Activated CD4-positive, alpha-beta T cell treated with anti-CD3 and anti-CD28 coated beads for 48 hours (primary cell): Measurements from ENCODE around the gene BCAR3.
"Not testable (repeated sequence)": the region's sequence is repeated elsewhere in the genome, so short reads cannot be mapped to it uniquely, and the experiment has no call there.

ENCODE experiments used
- DNase-seq: peaks from one replicate; pipeline ENCODE4 v3.0.0-alpha.2; 2020

Gene BCAR3

DNA sequence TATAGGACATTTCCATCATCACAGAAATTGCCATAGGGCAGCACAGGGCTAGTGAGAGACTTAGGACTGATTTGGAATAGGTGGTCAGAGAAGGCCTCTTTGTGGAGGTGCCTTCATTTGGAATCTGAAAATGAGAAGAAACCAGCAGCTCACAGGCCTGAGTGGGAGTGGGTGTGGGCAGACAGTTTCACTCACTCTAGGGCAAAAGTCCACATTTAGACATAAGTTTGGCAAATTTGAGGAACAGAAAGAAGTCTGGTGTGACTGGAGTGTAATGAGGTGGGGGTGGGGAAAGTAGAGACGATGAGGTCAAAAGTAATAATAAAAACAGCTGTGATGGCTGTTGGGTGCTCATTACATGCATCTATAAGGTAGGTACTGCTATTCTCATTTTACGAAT lies 22.4 kb upstream of the BCAR3 start:
- no peak for DNase-seq

DNA sequence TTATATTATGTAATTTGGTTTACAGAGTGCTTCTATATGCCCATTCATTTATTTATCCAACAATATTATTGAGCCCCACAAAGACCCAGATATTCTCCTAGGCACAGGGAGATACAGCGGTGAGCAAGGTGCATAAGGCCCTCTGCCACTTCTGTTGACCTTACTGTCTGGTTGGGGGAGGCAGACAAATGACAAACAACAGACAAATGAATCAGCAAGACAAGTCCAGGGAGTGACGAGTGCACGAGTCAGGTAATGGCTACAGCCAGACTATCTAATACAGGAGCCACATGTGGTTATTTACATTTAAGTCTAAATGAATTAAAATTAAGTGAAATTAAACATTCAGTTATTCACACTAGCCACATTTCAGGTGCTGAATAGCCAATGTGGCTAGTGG lies 22.0 kb upstream of the BCAR3 start:
- no peak for DNase-seq

DNA sequence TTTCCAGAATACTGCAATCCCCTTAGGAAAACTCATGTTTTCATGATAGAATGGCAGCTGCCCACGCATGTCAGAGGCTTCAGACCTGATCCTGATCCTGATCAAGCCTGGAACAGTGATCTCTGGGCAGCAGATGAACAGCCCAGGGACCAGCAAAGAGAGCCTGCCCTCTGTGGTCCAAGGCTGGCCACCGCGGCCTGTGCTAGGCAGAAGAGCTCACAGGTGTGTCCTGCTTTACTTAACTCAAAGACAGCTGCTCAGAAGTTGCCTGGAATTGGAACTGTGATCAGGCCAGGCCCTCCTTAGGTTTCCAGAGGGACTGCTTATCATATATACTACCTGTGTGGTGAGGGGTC lies 21.2 kb upstream of the BCAR3 start:
- no peak for DNase-seq

DNA sequence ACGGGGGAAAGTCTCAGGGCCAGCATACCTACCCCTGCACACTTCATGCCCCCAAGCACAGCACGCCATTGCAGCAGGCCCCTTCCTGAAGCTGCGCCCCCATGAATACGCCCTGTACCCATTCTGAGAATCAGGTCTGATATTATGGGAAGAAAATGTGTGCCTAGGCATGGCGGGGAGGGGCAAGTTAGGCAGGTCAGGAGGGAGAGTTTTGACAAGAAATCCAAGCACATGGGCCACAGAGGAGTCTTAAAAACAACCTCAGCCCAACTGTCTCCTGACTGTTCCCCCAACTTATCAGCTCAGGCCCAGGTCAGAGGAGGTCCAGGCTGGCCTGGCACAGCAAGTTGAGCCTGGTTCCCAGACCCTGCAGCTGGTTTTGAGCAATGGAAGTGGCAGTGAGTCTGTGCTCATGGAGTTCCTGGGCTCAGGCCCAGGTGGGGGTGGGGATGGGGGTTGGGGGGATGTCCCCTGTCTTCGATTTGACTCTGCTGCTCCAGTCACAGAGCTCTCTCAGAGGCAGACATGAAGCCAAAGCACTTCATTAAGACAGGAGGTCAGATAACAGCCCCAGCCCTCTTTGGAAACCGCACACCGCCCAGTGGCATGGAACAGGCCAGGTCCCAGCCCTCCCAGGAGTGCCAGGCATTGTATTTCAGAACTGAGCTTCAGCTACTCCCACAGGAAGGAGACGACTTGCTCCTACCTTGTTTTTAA lies 20.6 kb upstream of the BCAR3 start:
- DNase-seq, result no peak

DNA sequence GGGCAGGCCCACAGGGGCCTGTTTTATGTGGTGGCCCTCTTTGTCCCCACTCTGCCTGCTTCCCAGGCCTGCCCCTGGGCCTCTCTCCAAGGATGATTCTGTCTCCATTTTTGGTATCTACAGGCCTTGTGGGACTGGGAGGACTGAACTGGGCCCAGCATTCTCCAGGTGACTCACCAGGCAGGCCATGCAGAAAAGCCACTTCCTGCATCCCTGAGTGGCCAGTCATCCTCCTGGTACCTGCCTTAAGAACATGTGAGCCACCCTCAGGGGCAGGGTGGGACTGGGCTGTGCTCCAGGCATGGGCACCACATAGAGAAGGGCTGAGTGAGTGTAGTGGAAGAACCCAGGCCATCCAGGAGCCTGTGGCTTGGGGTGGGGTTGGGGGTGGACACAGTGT lies 20.0 kb upstream of the BCAR3 start:
- DNase-seq, result no peak

DNA sequence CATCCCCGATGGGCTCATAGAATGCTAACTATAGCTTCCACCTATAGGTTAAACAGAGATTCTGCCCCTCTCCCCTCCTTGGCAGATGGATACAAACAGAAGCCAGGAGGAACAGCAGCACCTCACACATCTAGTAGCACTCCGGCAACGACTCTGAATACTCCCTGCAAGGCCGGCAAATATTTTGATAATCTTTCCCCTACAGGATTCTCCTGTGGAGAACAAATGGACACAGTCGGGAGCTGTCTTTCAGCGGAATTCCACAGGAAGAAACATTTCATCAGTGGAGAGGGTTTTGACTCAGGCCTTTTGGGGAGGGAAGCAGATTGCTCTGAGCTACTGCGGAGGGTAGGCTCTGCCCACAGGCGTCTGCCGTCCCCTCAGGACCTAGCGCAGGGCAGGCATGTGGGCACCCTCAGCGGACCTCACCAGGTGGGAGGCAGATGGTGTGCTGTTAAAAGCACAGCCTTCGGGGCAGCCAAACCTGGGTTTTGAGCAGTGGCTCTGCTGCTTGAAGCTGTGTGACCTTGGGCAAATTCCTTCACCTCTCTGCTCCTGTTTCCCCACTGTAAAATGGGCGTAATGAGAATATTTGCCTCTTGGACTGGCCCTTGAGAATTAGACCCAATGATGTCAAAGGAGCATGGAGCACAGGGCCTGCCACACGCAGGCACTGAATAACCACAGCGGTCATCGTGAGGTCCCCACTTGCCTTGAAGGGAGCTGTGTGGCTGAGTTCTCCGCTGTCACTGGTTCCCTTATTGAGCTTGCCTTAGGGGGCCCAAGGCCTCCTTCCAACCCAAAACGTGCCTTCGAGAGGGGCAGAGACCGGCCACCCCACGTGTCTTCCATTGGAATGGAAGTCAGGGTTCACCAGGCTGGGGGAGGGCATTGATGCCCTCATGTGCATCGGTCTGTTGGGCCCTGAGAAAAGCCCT lies 19.2 kb upstream of the BCAR3 start:
- no peak for DNase-seq

DNA sequence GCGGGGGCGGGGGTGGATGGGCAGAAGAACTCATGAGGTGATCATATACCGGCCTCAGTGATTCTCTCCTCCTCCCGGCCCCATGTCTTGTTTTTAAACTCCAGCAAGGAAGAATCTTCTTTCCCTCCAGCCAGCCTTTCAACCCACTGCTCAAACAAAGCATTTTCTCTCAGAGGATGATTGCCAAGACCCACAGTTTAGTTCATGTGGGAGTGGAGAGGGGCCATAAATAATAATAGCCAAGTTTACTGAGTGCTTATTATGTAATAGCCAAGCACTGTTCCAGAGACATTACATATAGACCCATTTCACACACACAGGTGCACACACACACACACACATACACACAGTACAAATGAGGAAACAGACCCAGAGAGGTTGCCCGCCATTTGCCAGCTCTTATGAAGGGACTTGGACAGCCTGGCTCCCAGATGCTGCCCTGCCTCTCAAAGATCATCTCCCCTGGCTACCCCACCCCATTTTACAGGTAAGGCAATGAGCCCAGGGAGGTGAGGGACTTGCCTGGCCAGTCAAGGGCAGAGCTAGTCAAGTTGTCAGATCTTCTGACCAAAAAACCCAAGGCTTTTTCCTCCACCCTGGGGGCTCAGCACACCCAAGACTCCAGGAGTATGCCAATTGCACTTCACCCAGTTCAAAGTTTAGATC lies 18.0 kb upstream of the BCAR3 start:
- no peak for DNase-seq

DNA sequence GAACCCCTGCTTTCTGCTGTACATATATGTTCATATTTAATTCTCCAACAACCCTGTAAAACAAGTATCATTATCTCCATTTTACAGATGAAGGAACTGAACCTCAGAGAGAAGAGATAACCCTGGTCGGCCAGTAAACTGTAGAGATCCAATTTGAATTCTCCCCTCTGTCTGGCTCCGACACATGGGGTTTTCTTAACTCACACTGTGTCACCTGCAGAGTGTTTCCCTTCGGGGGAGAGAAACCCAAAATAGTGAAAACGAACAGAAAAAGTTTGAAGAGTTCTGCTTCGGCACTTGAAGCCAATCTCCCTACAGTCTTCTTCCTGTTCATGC lies 17.4 kb upstream of the BCAR3 start:
- no peak for DNase-seq

DNA sequence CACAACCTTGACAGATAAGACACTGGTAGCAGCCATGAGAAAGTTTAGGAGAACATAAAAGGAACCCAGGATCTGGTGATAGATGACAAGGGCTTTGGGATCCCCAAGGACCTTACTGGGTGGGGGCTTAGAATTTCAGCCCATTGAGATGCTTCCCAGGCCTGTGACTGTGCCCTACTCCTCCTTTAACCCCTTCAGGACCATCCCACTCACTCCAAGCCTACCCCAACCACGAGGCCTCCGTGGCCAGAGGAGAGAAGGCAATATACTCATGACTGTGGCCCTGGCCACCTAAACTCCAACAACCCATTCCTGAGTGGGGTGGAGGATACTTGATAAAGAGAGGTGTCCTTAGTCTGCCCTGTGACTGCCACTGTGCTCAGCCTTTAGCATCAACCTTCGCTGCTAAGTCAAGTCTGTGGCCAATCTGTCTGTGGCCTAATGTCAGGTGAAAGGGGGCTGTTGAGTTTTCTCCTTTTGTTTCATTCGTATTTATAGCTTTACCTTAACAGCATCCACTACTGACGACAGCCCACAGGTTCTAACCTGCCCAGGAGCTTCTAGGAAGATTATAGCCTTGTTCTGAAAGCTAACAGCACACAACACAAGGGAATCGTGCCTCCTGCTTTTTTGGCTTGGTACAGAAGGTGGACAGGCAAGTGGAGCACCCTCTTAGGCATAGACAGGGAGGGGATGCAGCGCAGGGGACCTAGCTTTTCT lies 16.9 kb upstream of the BCAR3 start:
- no peak for DNase-seq

DNA sequence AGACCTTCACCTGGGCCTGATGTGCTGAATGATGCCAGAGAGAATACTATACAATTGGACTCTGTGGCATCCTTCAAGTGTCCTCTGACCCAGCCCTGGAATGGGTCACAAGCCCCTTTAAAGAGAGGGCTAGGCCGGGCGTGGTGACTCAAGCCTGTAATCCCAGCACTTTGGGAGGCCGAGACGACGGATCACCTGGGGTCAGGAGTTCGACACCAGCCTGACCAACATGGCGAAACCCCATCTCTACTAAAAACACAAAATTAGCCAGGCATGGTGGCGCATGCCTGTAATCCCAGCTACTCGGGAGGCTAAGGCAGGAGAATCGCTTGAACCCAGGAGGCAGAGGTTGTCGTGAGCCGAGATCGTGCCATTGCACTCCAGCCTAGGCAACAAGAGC lies 15.9 kb upstream of the BCAR3 start:
- DNase-seq, result not testable (repeated sequence)

DNA sequence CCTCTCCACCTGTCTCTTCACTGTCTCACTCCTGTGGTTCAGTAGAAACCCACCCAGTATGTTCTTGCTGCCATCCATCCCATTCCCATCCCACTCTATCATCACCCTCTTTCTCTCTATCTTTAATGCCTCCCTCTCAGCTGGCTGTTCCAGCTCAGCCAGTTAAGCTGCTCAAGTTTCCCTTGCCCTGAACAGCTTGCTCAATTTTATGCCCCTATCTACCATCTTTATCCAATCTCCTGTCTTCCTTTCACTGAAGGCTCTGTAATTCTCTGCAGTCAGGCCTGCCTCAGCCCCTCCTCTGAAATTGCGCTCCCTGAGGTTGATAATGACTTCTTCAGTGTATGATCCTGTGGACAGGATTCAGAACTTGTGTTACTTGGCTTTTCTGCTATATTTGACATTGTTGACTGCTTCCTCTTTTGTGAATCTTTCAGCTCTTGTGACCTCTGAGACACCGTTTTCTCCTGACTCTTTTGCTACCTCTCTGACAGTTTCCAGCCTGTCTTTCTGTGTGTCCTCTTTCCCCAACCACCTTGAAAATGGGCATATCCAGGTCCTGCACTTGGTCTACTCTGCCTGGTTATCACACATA lies 13.9 kb upstream of the BCAR3 start:
- no peak for DNase-seq

DNA sequence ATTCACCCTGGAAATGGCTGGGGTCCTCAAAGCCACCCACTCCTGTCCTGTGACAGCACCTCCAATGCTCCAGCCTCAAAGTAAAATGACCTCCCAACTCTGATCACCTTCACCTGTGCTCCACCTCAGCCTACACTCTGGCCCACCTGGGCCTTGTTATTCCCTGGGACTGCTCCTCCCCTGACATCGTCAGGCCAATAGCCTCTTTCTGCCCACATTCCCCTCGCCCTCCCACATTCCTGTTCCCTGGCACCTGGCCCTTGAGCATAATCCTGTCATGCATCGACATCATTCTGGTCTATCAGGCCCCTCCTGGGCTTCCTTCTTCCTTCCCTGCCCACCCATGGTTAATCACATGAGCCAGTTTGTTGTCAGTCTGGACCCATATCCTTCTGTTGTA lies 13.2 kb upstream of the BCAR3 start:
- DNase-seq, result no peak

DNA sequence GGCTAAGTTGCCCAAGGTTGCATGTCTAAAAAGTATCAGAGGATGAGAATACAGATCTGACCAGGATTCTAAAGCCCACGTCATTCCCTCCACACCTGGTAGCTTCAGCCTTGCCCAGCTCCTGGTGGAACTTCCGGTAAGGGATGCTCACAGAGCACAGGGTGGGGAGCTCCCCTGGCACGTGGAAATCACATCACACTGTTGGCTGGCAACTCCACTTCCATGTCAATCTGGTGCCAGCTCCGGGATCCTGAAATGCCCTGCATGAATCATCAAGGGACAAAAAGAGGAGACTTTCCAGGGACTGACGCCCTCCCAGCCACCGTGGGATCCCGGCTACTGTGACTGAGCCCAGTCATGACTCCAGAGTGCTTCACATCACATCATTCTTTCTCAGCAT lies 12.4 kb upstream of the BCAR3 start:
- no peak for DNase-seq

DNA sequence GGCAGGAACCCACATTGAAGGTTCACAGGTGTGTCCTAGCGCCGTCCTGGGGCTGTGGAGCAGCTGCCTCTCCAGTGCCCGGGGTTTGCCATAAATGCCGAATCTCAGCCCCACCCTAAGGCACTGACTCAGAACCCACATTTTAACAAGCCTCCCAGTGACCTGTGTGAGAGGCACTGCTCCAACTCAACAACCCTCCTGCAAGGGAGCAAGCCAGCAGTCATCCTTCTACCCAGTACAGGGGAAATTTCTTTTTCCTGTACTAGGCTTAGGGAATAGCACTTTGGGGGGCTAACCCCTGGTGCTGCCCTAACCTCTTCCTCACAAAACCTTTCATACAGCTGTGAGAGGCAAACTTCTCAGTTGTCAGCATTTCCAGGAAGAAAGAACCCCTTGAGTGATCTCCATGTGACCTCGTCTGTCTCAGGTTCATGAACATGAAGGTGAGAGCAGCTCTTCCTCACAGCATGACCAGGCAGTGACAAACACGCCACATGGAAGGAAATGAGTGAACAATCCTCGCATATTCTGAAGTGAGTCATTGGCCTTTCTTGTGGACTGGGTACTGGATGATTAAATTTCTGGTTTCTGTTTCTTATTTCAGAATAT lies 11.4 kb upstream of the BCAR3 start:
- DNase-seq, result peak; percentile 74

DNA sequence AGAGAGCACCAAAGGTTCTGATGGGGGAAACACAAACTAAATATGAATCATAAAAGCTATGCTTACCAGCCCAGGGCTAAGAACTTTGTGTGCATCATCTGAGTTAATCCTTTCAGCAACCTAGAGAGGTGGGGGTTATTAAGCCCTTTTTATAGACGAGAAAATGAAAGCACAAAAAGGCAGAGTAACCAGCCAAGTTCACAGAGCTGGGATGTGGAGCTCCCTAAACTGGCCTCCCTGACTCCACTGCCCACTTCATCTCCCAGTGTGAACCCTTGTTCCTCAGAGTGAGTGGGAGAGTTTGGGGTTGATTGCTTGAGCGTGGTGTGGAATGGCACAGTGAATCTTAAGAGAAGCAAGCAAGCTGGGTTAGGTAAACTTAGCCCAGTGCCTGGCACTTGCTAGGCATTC lies 10.8 kb upstream of the BCAR3 start:
- DNase-seq, result no peak

DNA sequence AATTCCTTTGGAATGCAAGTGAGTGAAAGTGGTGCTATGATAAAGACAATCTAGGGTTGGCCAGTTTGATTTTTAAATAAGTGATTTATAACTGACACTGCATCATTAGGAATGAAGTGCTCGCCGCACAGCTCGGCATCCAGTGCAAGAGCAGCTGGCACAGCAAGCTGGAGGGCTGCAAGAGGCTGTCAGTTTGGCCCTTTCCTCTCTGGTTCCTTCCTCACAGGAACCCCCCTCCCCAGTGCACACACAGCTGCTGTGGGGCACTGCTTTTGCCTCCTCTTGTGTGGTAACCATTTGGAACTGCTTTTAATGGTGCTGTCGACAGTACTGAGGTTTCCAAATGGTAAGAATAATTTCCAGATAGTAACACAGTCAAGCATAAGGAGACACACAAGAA lies 10.4 kb upstream of the BCAR3 start:
- no peak for DNase-seq

DNA sequence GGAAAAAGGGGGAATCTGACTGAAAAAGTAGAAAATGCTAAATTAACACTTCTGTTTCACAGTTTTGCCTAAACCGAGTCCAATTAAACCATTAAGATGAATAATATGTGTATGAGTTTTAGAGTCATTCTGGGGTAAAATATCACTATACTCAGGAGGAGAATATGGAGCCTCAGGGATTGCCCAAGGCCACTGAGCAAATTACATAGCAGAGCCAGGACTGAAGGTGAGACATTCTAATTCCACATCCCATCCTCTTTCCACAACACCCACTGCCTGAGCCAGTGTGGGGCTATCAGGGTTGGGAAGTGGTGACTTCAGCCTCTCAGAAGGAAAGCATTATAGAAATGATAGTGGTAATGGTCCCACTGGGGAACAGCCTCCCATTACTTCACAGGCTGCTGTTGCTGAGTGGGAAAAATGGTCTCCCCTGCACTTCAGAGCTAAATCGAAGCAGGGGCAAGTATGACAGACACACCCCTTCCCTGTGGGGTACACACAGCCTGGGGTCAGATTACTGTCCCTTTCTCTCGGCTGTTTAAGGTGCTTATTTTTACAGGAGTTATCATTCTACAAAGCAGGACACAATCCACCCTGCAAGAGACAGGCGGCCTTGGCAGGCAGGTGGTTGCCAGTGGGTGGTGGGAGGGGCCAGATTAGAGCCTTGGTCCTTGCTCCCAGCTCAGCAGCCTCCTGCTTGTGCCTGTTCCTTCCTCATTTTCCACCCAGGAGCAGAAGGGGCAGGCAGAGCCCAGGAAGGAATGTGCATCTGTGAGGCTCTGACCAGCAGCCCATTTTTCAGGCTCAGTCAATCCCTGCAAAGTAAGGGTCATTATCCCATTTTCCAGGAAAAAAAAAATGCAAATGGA lies 9.5 kb upstream of the BCAR3 start:
- no peak for DNase-seq

DNA sequence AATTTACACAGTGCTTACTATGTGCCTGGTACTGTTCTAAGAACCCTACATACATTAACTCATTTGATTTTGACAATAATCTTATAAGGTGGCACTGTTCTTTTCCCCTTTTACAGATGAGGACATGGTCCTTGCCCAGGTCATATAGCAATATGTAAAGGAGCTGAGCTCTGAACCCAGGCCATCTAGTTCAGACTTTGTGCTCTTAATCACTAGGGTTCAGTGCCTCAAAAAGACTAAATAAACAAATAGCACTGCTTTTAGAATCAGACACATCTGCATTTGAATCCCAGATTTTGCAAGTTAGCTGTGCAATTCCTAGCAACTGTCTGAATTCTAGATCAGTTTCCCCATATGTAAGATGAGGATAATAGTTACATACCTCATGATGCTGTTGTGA lies 8.7 kb upstream of the BCAR3 start:
- no peak for DNase-seq

DNA sequence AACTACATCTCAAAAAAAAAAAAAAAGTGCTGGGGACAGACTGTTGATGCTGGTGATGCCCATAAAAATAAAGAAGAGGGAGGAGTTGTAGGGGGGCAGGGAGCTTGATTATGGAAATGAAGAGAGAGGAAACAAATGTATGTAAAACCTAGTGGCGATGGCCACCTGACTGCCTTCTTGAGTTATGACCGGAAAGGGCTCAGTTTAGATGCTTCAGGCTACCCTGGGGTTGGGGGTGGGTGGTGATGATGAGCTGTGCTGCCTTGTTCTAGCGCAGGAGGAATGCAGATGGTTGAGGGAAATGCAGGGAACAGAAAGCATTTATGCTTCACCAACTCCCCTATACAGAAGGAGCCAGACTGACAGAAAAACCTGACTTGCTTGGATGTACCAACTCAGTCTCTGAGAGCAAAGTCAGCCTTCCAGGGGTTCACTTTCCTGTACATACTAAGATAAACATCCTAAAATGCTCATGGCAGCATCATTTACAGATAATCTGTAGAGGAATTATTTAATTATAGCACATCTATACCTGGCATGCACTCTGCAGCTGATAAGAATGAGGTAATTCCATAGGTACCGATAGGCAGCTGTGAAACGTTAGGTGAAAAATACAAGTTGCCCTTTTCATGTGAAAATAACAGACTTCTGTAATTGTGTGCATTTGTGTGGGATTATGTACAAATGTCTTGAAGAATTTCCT lies 8.0 kb upstream of the BCAR3 start:
- DNase-seq, result no peak

DNA sequence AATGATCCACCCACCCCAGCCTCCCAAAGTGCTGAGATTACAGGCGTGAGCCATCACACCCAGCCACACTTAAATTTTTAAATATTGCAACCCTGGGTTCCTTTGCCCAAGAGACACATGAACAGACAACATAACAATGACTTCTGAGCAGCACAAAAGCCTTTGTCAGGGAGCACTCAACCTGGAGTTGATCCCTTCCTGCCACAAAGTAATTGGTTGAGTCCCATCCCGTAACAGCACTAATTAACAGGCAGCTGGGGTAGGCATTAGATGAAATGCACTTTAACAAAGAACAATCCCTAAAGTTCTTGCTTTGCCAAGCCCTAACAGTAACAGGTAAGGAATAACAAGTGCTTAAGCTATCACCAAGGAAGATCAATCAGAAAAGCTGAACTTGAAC lies 5.9 kb upstream of the BCAR3 start:
- no peak for DNase-seq
